Naive B cell (primary cell): ENCODE results near the gene SHFL. TPM values are rescaled to one million over a fixed set of nuclear protein-coding genes. Genes with fewer than 3 reads are reported as not detected.

Source experiments
- ATAC-seq, 2 donors: fragments of 150-1000 bp; cut with Tn5 transposase; 2 replicates each; pipeline ENCODE4 v1.10.0; 2021; ENCODE audit warnings: low read depth in 2 of 2, mild to moderate bottlenecking in 2 of 2, moderate library complexity in 2 of 2
- DNase-seq: peaks from one replicate; pipeline ENCODE4 v3.0.0; 2022
- H3K27ac Mint-ChIP-seq, 6 donors: one replicate each; pipeline ENCODE4 v1.8.0; 2020 to 2022; ENCODE audit warnings: mild to moderate bottlenecking in 6 of 6, mixed read lengths in 6 of 6, moderate library complexity in 5 of 6, inconsistent platforms in 2 of 6
- H3K27me3 Mint-ChIP-seq, 3 donors: one replicate each; pipeline ENCODE4 v1.8.0; 2021 to 2022; ENCODE audit warnings: mixed read lengths in 3 of 3, mild to moderate bottlenecking in 1 of 3
- H3K36me3 Mint-ChIP-seq, 2 donors: one replicate each; pipeline ENCODE4 v1.8.0; 2020 to 2022; ENCODE audit warnings: mixed read lengths in 2 of 2, inconsistent platforms in 1 of 2, mild to moderate bottlenecking in 1 of 2
- H3K4me1 Mint-ChIP-seq, 3 donors: one replicate each; pipeline ENCODE4 v1.8.0; 2020 to 2022; ENCODE audit warnings: mixed read lengths in 3 of 3, inconsistent platforms in 1 of 3, mild to moderate bottlenecking in 1 of 3, moderate library complexity in 1 of 3
- H3K4me3 Mint-ChIP-seq, 8 donors: one replicate each; pipeline ENCODE4 v1.8.0; 2020 to 2022; ENCODE audit warnings: mild to moderate bottlenecking in 8 of 8, mixed read lengths in 8 of 8, moderate library complexity in 8 of 8, inconsistent platforms in 2 of 8
- H3K9me3 Mint-ChIP-seq, 7 donors: one replicate each; pipeline ENCODE4 v1.8.0; 2020 to 2022; ENCODE audit warnings: mixed read lengths in 7 of 7, mild to moderate bottlenecking in 5 of 7, inconsistent platforms in 2 of 7, moderate library complexity in 1 of 7
- polyA plus RNA-seq, 6 donors: library from polyadenylated mRNA; unstranded; fragments of 300-500 nt; fragmentation: Illumina TruSeq; gene quantifications; one replicate each; pipeline ENCODE4 v1.2.3, GENCODE V29; 2021; ENCODE audit warnings: low read depth in 6 of 6

Gene SHFL
- polyA plus RNA-seq, 6 donors from 2014 or later = 14.7 to 37.0 (median 23.8) TPM

DNA sequence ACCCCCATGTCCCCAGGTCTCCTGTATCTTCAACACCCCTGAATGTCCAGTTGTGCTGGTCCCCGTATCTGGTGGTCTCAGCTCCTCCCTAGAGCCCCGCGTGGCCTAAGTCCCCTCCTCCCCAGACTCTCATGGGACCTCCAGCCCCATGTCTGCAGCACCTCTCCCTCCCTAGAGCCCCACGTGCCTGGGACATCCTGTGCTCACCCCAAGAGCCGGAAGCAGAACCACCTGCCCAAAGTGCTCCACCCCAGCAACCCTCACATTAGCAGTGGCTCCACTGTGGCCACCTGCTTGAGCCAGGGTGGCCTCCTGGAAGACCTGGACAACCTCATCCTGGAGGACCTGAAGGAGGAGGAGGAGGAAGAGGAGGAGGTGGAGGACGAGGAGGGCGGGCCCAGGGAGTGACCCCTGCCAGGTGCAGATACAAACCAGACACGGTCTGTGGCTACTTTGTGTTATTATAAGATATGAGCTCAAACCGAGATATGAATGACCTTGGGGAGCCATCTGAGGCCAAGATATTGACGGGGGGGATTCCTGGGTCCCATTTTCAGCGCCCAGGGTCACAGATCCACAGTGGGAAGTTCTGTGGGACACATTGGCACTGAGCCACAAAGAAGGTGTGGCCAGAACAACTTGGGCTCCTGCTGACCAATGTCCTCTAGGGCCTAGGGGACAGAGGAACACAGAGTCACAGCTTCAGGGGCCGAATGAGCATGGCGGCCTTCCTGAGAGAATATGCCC is 6.0 kb downstream of the SHFL start:
- ATAC-seq = peak in 1 of 2 donors; percentile 18
- Mint-ChIP-seq H3K27ac (peak overlapping the region in 4 of 6 donors; percentile 77 to 88 (median 84)), H3K4me1 (peaks cover 22 to 24% (median 24%) of the 10 kb centered on the region in 3 donors), H3K27me3 (no peaks in the 10 kb centered on the region), H3K4me3 (peak overlapping the region in 5 of 8 donors; percentile 6 to 68 (median 55)), H3K9me3 (peaks cover 0 to 2% (median 0%) of the 10 kb centered on the region in 7 donors), H3K36me3 (peaks cover 11 to 25% of the 10 kb centered on the region in 2 donors)
- no peak for DNase-seq

DNA sequence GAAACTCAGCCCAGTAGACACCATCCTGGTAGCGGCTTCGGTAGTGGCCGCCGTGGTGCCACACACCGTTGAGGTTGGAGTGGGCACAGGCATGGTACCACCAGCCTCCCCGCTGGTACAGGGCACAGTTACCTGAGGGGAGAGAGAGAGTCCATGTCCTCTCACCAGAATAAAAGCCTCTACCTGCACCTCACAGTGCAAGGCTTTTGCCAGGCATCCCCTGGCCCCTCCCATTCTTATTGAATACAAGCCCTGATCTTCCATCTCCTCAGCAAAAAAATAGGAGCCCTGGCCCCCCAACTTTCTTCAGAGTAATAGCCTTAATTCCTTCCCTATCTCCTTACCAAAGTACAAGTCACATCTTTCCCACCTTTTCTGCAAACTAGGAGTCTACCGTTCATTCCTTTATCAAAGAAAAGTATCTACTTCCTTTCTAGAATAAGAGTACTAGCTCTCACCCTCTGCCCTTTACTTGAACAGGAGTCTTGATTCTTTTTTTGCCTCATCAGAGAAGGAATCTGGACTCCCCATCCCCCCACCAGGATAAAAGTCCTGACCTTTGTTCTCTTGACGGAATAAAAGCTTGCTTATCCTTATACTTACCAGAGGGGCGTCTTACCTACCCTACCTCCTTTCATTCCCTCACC is 6.7 kb downstream of the SHFL start:
- Mint-ChIP-seq H3K27me3 (no peaks in the 10 kb centered on the region), H3K36me3 (peaks cover 11 to 25% of the 10 kb centered on the region in 2 donors), H3K4me1 (peaks cover 15 to 22% (median 18%) of the 10 kb centered on the region in 3 donors), H3K27ac (peak overlapping the region in 3 of 6 donors; percentile 16 to 81 (median 53)), H3K4me3 (no peak overlapping the region), H3K9me3 (peaks cover 0 to 2% (median 0%) of the 10 kb centered on the region in 7 donors)
- ATAC-seq = no peak
- no peak for DNase-seq

DNA sequence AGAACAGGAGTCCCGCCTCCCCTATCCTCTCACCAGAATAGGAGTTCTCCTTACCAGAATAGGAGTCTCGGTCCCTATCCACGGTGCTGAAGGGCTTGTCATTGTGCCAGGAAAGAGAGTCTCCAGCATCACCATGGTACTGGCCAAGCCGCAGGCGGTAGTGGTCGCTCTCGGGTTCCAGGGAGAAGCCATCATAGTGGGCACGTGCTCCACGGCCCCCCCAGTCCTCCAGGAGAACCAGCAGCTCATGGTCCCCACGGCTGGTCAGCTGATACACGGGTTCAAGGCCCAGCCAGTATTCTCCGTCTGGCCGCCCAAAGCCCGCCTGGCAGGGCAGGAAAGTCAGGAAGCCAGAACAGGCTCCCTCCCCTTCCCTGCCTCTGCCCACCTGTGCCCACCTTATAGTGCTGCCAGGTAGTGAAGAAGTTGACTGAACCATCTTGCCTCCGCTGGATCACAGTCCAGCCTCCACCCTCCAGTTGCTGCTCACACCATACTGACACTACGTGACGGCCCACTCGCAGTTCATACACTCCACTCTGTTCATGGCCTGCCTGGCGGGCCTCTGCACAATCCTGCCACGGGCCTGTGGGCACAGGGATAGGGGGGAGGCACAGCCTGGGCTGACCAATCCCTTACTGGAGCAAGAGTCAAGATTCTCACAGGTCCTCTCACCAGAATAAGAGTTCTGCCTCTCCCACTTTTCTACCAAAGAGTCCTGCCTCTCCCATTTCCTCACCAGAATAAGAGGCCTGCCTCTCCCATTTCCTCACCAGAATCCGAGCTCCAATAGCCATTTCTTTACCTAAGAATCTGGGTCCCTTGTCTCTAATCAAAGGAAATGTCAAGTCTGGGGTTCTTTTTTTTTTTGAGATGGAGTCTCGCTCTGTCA is 7.4 kb downstream of the SHFL start:
- H3K27ac Mint-ChIP-seq = peak overlapping the region in 3 of 6 donors; percentile 16 to 83 (median 47)
- peaks cover 11 to 25% of the 10 kb centered on the region in 2 donors for H3K36me3 Mint-ChIP-seq
- H3K27me3 Mint-ChIP-seq = no peaks in the 10 kb centered on the region
- peak overlapping the region in 1 of 8 donors; percentile 24 for H3K4me3 Mint-ChIP-seq
- H3K9me3 Mint-ChIP-seq = peaks cover 0 to 2% (median 0%) of the 10 kb centered on the region in 7 donors
- peaks cover 14 to 27% (median 18%) of the 10 kb centered on the region in 3 donors for H3K4me1 Mint-ChIP-seq
- no peak for ATAC-seq
- DNase-seq = no peak

DNA sequence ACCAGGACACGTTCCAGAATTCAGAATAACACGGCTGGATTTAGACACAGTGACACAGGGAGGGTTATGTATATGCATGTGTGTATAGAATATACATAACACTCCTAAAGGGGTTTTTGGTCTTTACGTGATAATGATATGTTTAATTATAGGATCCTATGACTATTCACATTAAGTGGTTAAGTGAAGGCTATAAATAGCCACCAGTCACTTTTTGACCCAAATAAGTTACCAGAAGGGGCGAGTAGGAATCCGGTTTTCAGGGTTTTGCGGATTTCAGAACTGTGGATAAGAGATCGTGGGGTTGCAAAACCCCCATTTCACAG is 9.5 kb downstream of the SHFL start:
- Mint-ChIP-seq H3K9me3 (no peaks in the 10 kb centered on the region), H3K27me3 (no peaks in the 10 kb centered on the region), H3K4me1 (peaks cover 31 to 39% (median 31%) of the 10 kb centered on the region in 3 donors), H3K4me3 (peak overlapping the region in 5 of 8 donors; percentile 33 to 78 (median 56)), H3K27ac (peak overlapping the region in 3 of 6 donors; percentile 62 to 74 (median 73)), H3K36me3 (peaks cover 6 to 25% of the 10 kb centered on the region in 2 donors)
- ATAC-seq = no peak
- no peak for DNase-seq

DNA sequence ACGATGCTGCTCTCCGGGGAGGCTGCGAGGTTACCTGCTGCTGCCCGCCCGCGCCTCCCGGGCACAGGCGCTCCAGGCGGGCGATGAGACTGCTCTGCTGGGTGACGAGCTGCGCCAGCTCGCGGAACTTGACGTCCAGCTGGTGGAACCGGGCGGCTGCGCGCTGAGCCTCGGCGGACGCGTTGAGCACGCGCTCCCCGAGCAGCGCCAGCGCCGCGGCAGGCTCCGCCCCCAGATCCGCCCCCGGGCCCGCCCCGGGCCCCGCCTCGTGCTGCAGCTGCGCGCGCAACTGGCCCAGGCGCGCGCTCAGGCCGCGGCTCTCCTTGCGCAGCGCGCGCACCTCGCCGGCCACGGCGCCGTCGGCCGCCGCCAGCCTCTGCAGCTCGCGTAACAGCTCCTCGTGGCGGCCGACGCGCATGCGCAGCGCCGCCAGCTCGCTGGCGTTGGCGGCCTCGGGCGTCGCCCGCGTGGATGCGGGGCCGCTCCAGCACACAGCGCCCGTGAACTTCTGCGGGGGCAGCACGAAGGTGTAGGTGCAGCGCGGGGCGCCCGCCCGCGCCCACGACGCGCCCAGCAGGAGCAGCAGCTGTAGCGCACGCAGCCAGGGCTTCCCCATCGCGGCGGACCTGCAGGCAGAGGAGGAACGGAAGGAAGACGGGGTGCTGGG is 10.0 kb downstream of the SHFL start:
- H3K27me3 Mint-ChIP-seq = no peaks in the 10 kb centered on the region
- H3K4me3 Mint-ChIP-seq = peak overlapping the region; percentile 35 to 78 (median 68)
- no peaks in the 10 kb centered on the region for H3K9me3 Mint-ChIP-seq
- peak; percentile 85 for DNase-seq
- ATAC-seq = peak; percentile 86 to 87
- H3K27ac Mint-ChIP-seq = peak overlapping the region in 3 of 6 donors; percentile 57 to 74 (median 73)
- H3K36me3 Mint-ChIP-seq = peaks cover 6 to 25% of the 10 kb centered on the region in 2 donors
- H3K4me1 Mint-ChIP-seq = peaks cover 32 to 44% (median 33%) of the 10 kb centered on the region in 3 donors

DNA sequence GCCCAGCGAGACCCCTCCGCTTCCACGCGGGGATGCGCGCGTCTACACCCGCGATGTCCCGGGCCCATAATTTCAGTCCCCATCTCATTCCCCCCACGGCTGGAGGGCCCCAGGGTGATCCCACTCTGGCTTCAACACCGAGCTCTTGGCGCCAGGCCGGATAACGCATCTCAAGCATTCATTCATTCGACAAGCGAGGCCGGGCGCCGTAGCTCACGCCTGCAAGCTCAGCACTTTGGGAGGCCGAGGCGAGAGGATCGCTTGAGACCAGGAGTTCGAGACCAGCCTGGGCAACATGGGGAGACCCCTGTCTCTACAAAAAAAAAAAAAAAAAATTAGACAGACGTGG is 10.5 kb downstream of the SHFL start:
- Mint-ChIP-seq H3K4me3 (peak overlapping the region in 7 of 8 donors; percentile 35 to 74 (median 57)), H3K4me1 (peaks cover 30 to 46% (median 31%) of the 10 kb centered on the region in 3 donors), H3K36me3 (peaks cover 6 to 21% of the 10 kb centered on the region in 2 donors), H3K9me3 (no peaks in the 10 kb centered on the region), H3K27ac (peak overlapping the region in 3 of 6 donors; percentile 49 to 82 (median 57)), H3K27me3 (no peaks in the 10 kb centered on the region)
- DNase-seq (no peak), ATAC-seq (no peak)

DNA sequence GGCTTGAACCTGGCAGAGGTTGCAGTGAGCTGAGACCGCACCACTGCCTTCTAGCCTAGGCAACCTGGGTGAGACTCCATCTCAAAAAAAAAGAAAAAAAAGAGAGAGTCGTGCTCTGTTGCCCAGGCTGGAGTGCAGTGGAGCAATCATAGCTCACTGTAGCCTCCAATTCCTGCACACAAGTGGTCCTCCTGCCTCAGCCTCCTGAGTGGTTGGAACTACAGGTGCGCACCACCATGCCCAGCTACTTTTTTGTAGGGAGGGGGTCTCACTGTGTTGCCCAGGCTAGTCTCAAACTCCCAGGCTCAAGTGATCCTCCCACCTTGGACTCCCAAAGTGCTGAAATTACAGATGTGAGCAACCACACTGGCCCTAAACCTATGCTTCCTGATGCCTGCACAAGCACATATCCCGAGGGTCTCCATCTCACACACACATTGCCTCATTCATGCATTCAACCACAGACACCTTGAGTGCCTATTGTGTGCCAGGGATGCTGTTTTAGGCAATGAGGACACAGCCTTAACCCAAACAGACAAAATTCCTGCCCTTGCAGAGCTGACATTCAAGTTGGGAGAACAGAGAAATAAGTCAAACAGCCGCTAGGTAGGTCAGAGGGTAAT is 14.2 kb downstream of the SHFL start:
- Mint-ChIP-seq H3K36me3 (no peaks in the 10 kb centered on the region), H3K27me3 (no peaks in the 10 kb centered on the region), H3K4me1 (peaks cover 45 to 70% (median 51%) of the 10 kb centered on the region in 3 donors), H3K27ac (peak overlapping the region in 4 of 6 donors; percentile 33 to 97 (median 68)), H3K9me3 (peaks cover 0 to 2% (median 0%) of the 10 kb centered on the region in 7 donors), H3K4me3 (peak overlapping the region in 7 of 8 donors; percentile 17 to 69 (median 33))
- ATAC-seq (no peak), DNase-seq (no peak)

DNA sequence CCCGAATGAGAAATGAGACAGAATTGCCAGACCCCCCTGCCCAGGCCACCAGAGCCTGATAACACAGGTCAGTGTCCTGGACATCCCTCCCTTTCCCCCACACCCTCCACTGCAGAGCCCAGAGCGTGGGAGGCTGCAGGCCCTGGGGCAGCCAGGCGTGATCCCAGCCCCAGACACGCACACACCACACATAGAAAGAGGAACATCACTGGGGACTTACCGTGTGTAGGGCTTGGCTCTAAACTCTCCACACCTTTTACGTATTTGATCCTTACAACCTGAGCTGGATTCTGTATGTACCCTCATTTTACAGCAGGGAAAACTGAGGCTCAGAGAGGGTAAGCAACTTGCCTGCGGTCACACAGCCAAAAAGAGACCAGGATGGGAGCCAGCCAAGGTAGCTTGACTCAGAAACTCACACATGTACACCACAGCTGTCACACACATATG is 16.7 kb downstream of the SHFL start:
- H3K27ac Mint-ChIP-seq = peak overlapping the region; percentile 97 to 100 (median 99)
- ATAC-seq (peak; percentile 71 to 78), DNase-seq (peak; percentile 82)
- peaks cover 58 to 80% (median 69%) of the 10 kb centered on the region in 3 donors for H3K4me1 Mint-ChIP-seq
- H3K27me3 Mint-ChIP-seq = no peaks in the 10 kb centered on the region
- peaks cover 0 to 4% (median 0%) of the 10 kb centered on the region in 7 donors for H3K9me3 Mint-ChIP-seq
- peak overlapping the region; percentile 68 to 87 (median 80) for H3K4me3 Mint-ChIP-seq
- peaks cover 0 to 4% of the 10 kb centered on the region in 2 donors for H3K36me3 Mint-ChIP-seq

DNA sequence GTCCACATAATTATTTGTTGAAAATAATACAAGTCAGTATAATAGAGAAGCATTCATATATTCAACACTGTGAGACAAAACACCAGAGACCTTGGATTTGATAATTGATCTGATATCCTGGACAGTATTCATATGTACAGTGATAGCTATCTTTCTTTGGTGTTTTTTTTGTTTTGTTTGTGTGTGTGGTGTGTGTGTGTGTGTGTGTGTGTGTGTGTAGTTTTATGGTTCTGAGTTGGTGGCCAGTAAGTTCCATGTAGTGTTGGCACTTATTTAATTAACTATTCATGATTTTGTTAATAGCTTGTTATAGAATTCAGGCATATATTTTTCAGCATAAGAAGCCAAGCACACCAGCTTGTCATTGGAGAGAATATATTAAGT is 18.0 kb downstream of the SHFL start:
- no peak for ATAC-seq
- Mint-ChIP-seq H3K4me3 (peak overlapping the region in 4 of 8 donors; percentile 59 to 84 (median 68)), H3K27ac (peak overlapping the region; percentile 96 to 100 (median 96)), H3K4me1 (peaks cover 54 to 70% (median 64%) of the 10 kb centered on the region in 3 donors), H3K36me3 (peaks cover 0 to 4% of the 10 kb centered on the region in 2 donors), H3K27me3 (no peaks in the 10 kb centered on the region), H3K9me3 (peaks cover 0 to 4% (median 0%) of the 10 kb centered on the region in 7 donors)
- DNase-seq = no peak

DNA sequence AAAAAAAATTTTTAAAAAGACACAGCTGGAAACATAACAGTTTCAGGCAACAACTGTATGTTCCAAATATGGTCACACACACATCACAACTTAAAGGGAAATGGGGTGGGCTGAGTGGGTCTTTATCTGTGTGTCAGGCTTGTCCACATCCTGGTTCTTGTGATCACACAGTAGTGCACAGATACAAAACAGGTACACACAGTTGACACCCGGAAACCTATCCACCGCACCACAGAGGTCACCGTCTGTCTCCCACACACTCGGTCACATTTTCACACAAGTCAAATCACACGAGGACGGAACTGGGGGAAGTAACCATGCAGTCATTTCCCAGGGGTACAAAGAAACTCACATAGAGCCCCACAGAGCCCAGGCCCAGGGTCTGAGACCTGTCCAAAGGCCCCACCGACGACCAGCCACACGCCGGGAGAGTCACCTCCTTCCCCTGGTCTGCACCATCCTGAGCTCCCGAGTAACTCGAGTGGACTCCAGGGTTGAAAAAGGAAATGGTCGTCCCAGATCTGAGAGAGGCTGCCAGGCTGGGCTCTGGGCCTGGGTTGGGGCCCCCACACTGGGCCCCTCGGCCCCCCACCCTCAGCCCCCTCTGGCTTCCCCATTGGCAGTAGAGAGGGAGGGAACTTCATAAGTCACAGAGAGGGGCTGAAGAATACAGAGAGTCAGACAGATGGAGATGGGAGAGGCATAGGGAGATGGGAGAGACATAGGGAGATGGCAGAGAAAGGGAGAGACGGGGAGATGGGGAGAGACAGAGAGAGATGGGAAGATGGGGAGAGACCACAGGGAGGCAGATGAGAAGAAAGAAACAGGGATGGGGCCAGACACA is 18.8 kb downstream of the SHFL start:
- Mint-ChIP-seq H3K27me3 (no peaks in the 10 kb centered on the region), H3K4me3 (peak overlapping the region; percentile 66 to 94 (median 88)), H3K27ac (peak overlapping the region; percentile 96 to 100 (median 96)), H3K9me3 (peaks cover 0 to 4% (median 0%) of the 10 kb centered on the region in 7 donors), H3K4me1 (peaks cover 48 to 65% (median 56%) of the 10 kb centered on the region in 3 donors), H3K36me3 (peaks cover 0 to 4% of the 10 kb centered on the region in 2 donors)
- DNase-seq (peak; percentile 69), ATAC-seq (peak; percentile 28 to 56)

DNA sequence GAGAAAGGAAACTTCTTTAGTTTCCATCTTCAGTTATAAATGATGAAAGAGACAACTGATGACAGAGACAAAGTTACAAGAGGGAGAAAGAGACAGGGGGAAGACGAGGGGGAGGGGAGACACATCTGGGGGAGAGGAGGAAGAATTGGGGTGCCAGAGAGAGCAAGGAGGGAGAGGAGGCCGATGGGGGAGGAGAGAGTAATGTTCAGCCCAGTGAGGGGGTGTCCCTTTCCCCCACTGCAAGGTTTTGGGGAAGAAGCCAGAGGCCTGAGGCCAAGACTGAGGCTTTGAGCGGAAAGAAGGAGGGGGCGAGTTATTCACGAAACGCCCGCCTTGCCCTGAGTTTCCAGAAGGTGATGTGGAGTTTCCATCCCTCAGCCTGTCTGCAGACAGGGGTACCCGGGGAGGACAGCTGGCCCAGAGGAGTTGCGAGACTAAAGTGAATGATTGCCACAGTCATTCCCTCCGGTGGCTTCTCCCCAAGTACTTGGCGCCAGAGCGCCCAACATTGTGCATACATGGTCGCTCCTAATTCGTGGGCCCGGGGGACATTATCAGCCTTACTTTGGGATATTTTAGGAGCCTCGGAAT is 19.5 kb downstream of the SHFL start:
- no peaks in the 10 kb centered on the region for H3K27me3 Mint-ChIP-seq
- peak overlapping the region; percentile 96 to 100 (median 96) for H3K27ac Mint-ChIP-seq
- H3K36me3 Mint-ChIP-seq = peaks cover 4% of the 10 kb centered on the region in 2 donors
- peaks cover 50 to 67% (median 55%) of the 10 kb centered on the region in 3 donors for H3K4me1 Mint-ChIP-seq
- ATAC-seq = no peak
- peak overlapping the region; percentile 66 to 94 (median 88) for H3K4me3 Mint-ChIP-seq
- DNase-seq = no peak
- peaks cover 0 to 4% (median 0%) of the 10 kb centered on the region in 7 donors for H3K9me3 Mint-ChIP-seq
